Islet of Langerhans (tissue), 1 donor: ENCODE data around the gene MAP4K4.

Source experiments
- FAIRE-seq: peaks from one replicate; lab custom pipeline; 2011; peaks lifted over from hg19 to GRCh38; lab: Jason Lieb, UNC

Gene MAP4K4

GRCh38 chr2:101723371-101724124 is 26.0 kb downstream of the MAP4K4 start:
- no peak for FAIRE-seq

- FAIRE-seq = no peak
Observed at GRCh38 chr2:101724125-101724474, 26.6 kb downstream of the MAP4K4 start.

GRCh38 chr2:101725038-101725437 is 27.5 kb downstream of the MAP4K4 start:
- FAIRE-seq = no peak

GRCh38 chr2:101725515-101726192 is 28.1 kb downstream of the MAP4K4 start:
- no peak for FAIRE-seq

GRCh38 chr2:101728865-101729264 is 31.4 kb downstream of the MAP4K4 start:
- FAIRE-seq = no peak

GRCh38 chr2:101729521-101730190 is 32.1 kb downstream of the MAP4K4 start:
- no peak for FAIRE-seq

GRCh38 chr2:101731221-101732054 is 33.9 kb downstream of the MAP4K4 start:
- no peak for FAIRE-seq

- FAIRE-seq = no peak
Observed at GRCh38 chr2:101732199-101732598, 34.7 kb downstream of the MAP4K4 start.

GRCh38 chr2:101732773-101733256 is 35.3 kb downstream of the MAP4K4 start:
- no peak for FAIRE-seq

- FAIRE-seq = no peak
Observed at GRCh38 chr2:101733257-101733993, 35.9 kb downstream of the MAP4K4 start.

- FAIRE-seq = no peak
Observed at GRCh38 chr2:101734505-101735165, 37.1 kb downstream of the MAP4K4 start.

- FAIRE-seq = no peak
Observed at GRCh38 chr2:101735166-101735533, 37.6 kb downstream of the MAP4K4 start.

GRCh38 chr2:101736233-101736632 is 38.7 kb downstream of the MAP4K4 start:
- FAIRE-seq = no peak

GRCh38 chr2:101736861-101737291 is 39.4 kb downstream of the MAP4K4 start:
- FAIRE-seq = peak; percentile 55

- FAIRE-seq = peak; percentile 41
Observed at GRCh38 chr2:101737478-101738255, 40.2 kb downstream of the MAP4K4 start.

- no peak for FAIRE-seq
Observed at GRCh38 chr2:101738649-101739048, 41.1 kb downstream of the MAP4K4 start.

- peak; percentile 43 for FAIRE-seq
Observed at GRCh38 chr2:101740555-101740964, 43.1 kb downstream of the MAP4K4 start.

- FAIRE-seq = no peak
Observed at GRCh38 chr2:101741775-101742520, 44.4 kb downstream of the MAP4K4 start.

- FAIRE-seq = no peak
Observed at GRCh38 chr2:101742547-101742946, 45.0 kb downstream of the MAP4K4 start.
